Epithelial cell of esophagus (primary cell): Measurements from ENCODE around the gene MYLK2.

Experiments used
- DNase-seq: peaks from one replicate; pipeline ENCODE4 v3.0.0; 2010; ENCODE audit warnings: low read depth
- H3K4me3 ChIP-seq: 2 replicates; pipeline ENCODE4 v1.5.1; 2011; ENCODE audit warnings: mild to moderate bottlenecking, low read length, control low read depth
- CTCF ChIP-seq: IDR thresholded peaks from 2 replicates; pipeline ENCODE4 v1.5.1; 2011; ENCODE audit warnings: low read depth, mild to moderate bottlenecking, low read length, control low read depth, inconsistent platforms; ENCODE audit not compliant: insufficient read depth; ENCODE audit errors: missing control alignments

The MYLK2 gene

DNA sequence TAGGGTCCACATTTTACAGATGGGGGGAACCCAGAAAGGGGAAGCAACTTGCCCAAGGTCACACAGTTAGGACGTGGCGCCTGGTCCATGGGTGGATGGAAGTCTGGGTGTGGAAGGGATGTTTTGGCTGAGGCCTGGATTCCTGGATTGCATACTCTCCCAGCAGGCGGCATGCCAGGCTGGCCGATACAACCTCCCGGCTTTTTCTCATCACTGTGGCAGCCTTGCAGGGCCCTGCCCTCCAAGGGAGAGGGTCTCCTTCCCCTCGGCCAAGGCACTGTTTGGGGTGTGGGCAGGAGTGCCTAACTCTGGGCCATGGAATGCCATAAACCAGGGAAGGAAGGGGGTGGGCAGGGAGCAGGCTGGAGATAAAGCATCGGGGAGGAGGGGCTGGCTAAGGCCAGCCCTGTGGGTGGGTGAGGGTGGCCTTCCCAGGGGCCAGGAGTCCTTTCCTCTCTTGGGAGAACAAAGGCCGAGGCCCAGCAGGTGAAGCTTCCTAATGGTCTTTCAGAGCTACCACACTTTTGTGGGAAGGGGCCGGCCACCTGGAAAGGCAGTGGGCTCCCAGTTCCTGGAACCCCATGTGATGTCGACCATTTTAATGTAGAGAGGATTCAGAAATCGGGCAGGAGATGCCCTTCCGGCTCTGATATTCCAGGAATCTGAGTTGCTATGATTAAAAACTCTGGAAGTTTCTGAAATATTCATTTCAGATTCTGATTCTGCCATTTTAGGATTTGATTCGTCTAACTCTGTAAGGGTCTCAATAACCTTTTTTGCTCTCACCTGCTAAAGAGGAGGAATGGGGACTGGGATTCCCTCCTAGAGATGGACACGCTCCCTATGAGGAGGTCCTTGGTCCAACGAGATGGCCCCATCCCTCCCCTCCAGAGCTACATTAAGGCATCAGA lies 22.0 kb downstream of the MYLK2 start:
- H3K4me3 ChIP-seq, result no peak overlapping the region
- DNase-seq, result no peak
- TF ChIP-seq CTCF, result no peak

DNA sequence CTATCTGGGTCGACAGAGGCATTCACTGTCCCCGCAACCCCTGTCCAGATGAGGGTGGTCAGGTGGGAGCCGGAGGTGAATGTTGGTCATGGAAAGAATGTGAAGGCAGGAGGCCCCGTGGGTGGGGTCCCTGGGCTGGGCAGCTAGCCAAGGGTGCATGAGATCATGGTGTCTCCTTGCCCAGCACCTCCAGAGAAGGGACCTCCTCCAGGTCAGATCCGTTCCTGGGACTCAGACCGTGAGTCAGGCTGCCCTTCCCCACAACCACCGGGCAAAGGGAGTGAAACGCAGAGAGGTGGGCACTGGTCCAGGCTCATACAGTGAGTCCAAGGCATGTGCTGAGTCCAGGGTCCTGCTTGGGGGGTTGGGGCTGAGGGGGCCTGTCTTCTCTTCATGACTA lies 22.8 kb downstream of the MYLK2 start:
- no peak overlapping the region for H3K4me3 ChIP-seq
- peak; percentile 17 for DNase-seq
- no peak for TF ChIP-seq CTCF

DNA sequence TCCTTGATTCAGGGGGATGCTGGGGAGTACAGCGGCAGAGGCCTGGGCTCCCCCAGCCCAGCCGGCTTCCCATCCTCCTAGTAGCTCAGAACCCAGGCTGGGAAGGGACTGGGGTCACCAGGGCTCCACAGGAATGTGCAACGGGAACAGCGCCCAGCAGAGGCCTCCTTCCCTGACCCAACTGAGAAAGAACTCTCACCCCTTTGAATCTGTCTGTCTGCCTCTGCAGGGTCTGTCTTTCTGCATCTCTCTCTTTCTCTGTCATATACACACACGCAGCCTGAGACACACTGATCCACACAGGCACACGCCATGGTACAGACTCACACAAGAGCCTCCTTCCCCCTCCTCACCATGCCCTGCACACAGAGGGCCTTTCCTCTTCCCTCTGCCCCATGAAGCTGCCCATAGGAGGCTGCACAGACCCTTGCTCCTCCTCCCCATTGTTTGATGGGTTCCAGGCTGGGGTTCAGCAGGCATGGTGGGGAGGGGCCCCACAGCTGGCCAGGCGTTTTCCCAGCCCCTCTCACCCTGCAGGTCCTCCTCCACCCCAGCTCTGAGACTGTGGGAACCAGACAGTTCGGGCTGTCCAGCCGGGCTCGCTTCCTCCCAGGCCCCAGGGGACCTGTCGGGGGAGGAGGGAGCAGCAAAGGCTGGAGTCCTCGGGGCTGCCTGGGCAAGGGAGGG lies 23.5 kb downstream of the MYLK2 start:
- no peak for TF ChIP-seq CTCF
- no peak for DNase-seq

GRCh38 chr20:31843288-31843687 lies 24.1 kb downstream of the MYLK2 start:
- no peak overlapping the region for H3K4me3 ChIP-seq
- DNase-seq, result no peak
- TF ChIP-seq CTCF, result no peak

More for the DNA sequence above, 23.5 kb downstream of the MYLK2 start:
- H3K4me3 ChIP-seq, result no peak overlapping the region

DNA sequence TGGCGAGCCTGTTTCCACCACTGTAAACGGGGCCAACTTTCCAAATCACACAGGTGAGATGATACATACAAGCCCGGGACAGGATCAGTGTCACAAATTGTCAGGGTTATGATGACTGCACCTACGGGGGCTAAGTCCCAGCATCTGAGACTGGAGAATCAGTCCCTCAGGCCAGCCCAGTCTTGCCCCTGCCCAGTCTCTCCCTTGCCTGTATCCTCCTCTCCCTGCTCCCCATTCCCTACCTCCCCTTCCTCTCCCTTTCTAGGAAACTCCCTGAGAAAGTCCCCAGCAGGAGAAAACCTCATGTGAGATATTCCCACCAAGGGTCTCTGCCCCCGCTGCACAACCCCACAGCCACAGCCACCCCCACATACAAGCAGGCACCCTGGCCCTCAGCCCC lies 24.7 kb downstream of the MYLK2 start:
- no peak overlapping the region for H3K4me3 ChIP-seq
- DNase-seq, result no peak
- TF ChIP-seq CTCF, result no peak

DNA sequence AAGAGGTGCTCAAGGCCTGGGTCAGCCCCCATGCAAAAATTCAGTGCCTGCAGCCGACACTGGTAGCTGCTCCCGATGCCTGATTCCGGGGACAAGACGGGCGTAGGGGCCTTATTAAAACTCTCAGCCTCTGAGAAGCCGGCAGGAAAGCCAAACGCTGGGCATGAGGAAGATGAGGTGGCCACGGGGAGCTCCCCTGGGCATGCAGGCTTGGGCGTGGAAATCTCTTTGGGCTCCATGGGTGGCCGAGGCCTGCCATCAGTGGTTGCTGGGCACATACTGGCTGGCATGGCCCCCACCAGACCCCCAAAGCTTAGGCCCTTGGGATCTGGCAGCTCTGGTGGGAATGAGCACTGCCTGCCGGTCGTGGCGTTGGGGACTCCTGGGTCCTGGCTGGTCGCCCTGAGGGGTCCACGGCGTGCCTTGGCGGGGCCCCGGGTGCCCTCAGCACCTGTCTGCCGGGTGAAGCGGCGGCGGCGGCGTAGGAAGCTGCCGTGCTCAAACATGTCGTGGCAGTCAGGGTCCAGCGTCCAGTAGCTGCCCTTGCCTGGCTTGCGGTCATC lies 25.7 kb downstream of the MYLK2 start:
- TF ChIP-seq CTCF, result no peak
- DNase-seq, result no peak
- no peak overlapping the region for H3K4me3 ChIP-seq
